WTC11 (cell line): ENCODE data around the gene STRA6. TPM values are rescaled to one million over a fixed set of nuclear protein-coding genes. Genes with fewer than 3 reads are reported as not detected.

Source experiments
- ATAC-seq: fragments of 200-7000 bp; cut with Tn5 transposase; 2 replicates; pipeline ENCODE4 v1.10.0; 2021; ENCODE audit warnings: mild to moderate bottlenecking, moderate library complexity
- CTCF ChIA-PET: fragments of 300-600 bp; sonication (Branson Sonifier 250); formaldehyde crosslinking; loops from one replicate; lab custom pipeline; 2021; ENCODE audit warnings: antibody characterized with exemption; lab: Charles Lee
- POLR2A ChIA-PET: fragments of 350-600 bp; sonication (Branson Sonifier 250); formaldehyde crosslinking; loops from one replicate; lab custom pipeline; 2021; ENCODE audit warnings: antibody characterized with exemption; lab: Charles Lee
- DNase-seq: peaks from one replicate; pipeline ENCODE4 v3.0.0; 2021; ENCODE audit warnings: low spot score
- H3K27ac Mint-ChIP-seq: 2 replicates; pipeline ENCODE4 v1.8.0; 2021; ENCODE audit warnings: mixed read lengths
- H3K27me3 Mint-ChIP-seq: 2 replicates; pipeline ENCODE4 v1.8.0; 2021; ENCODE audit warnings: low read depth, mild to moderate bottlenecking, moderate library complexity, mixed read lengths
- H3K36me3 Mint-ChIP-seq: 2 replicates; pipeline ENCODE4 v1.8.0; 2021; ENCODE audit warnings: mixed read lengths
- H3K4me1 Mint-ChIP-seq: 2 replicates; pipeline ENCODE4 v1.8.0; 2022; ENCODE audit warnings: mixed read lengths
- H3K4me3 Mint-ChIP-seq: 2 replicates; pipeline ENCODE4 v1.8.0; 2021; ENCODE audit warnings: mild to moderate bottlenecking, moderate library complexity, mixed read lengths
- H3K9me3 Mint-ChIP-seq: 2 replicates; pipeline ENCODE4 v1.8.0; 2021; ENCODE audit warnings: mixed read lengths
- CBFB ChIP-seq: sonication (generic); formaldehyde crosslinking; IDR thresholded peaks from 2 replicates; pipeline ENCODE4 v1.8.1; 2022; ENCODE audit warnings: mild to moderate bottlenecking, low read depth, missing genetic modification reagents
- CREM ChIP-seq: sonication (generic); formaldehyde crosslinking; IDR thresholded peaks from 2 replicates; pipeline ENCODE4 v1.8.1; 2022; ENCODE audit warnings: mild to moderate bottlenecking, missing genetic modification reagents, moderate library complexity
- SMAD3 ChIP-seq: sonication (generic); formaldehyde crosslinking; IDR thresholded peaks from 2 replicates; pipeline ENCODE4 v1.8.0; 2022; ENCODE audit warnings: missing genetic modification reagents, mild to moderate bottlenecking, borderline replicate concordance
- ZNF138 ChIP-seq: sonication (generic); formaldehyde crosslinking; conservative IDR thresholded peaks from 2 replicates; pipeline ENCODE4 v1.8.1; 2022; ENCODE audit warnings: mild to moderate bottlenecking, moderate library complexity, missing genetic modification reagents
- ZNF219 ChIP-seq: sonication (generic); formaldehyde crosslinking; IDR thresholded peaks from 2 replicates; pipeline ENCODE4 v1.8.0; 2023; ENCODE audit warnings: missing genetic modification reagents, mild to moderate bottlenecking, borderline replicate concordance
- total RNA-seq: library from RNA; stranded (reverse); gene quantifications from 3 replicates; pipeline ENCODE4 v1.2.3, GENCODE V29; 2021
- TF ChIP-seq, protein P1 (sequence below): sonication (generic); formaldehyde crosslinking; IDR thresholded peaks from 2 replicates; pipeline ENCODE4 v1.8.0; 2023; ENCODE audit warnings: missing genetic modification reagents
- TF ChIP-seq, protein P2 (sequence below): fragments of 250-450 bp; sonication (Bioruptor Pico); IDR thresholded peaks from 2 replicates; pipeline ENCODE4 v1.9.0; 2021; ENCODE audit warnings: mild to moderate bottlenecking
- TF ChIP-seq, protein P3 (sequence below): fragments of 250-450 bp; sonication (Bioruptor Pico); IDR thresholded peaks from 2 replicates; pipeline ENCODE4 v1.9.0; 2021; ENCODE audit warnings: mild to moderate bottlenecking, borderline replicate concordance
- TF ChIP-seq, protein P4 (sequence below): fragments of 250-450 bp; sonication (Bioruptor Pico); IDR thresholded peaks from 2 replicates; pipeline ENCODE4 v2.1.2; 2022; ENCODE audit warnings: mild to moderate bottlenecking, moderate library complexity
- TF ChIP-seq, protein P5 (sequence below): sonication (generic); formaldehyde crosslinking; IDR thresholded peaks from 2 replicates; pipeline ENCODE4 v1.8.0; 2022; ENCODE audit warnings: mild to moderate bottlenecking, missing genetic modification reagents
- TF ChIP-seq, protein P6 (sequence below): sonication (generic); formaldehyde crosslinking; IDR thresholded peaks from 2 replicates; pipeline ENCODE4 v1.8.1; 2023; ENCODE audit warnings: mild to moderate bottlenecking, missing genetic modification reagents, moderate library complexity
- TF ChIP-seq, protein P7 (sequence below): fragments of 250-450 bp; sonication (Bioruptor Pico); IDR thresholded peaks from 2 replicates; pipeline ENCODE4 v1.9.0; 2021; ENCODE audit warnings: moderate library complexity, mild to moderate bottlenecking, inconsistent platforms, borderline replicate concordance

STRA6 gene
- total RNA-seq, 1 experiment from 2014 or later, result 23.2 TPM

DNA sequence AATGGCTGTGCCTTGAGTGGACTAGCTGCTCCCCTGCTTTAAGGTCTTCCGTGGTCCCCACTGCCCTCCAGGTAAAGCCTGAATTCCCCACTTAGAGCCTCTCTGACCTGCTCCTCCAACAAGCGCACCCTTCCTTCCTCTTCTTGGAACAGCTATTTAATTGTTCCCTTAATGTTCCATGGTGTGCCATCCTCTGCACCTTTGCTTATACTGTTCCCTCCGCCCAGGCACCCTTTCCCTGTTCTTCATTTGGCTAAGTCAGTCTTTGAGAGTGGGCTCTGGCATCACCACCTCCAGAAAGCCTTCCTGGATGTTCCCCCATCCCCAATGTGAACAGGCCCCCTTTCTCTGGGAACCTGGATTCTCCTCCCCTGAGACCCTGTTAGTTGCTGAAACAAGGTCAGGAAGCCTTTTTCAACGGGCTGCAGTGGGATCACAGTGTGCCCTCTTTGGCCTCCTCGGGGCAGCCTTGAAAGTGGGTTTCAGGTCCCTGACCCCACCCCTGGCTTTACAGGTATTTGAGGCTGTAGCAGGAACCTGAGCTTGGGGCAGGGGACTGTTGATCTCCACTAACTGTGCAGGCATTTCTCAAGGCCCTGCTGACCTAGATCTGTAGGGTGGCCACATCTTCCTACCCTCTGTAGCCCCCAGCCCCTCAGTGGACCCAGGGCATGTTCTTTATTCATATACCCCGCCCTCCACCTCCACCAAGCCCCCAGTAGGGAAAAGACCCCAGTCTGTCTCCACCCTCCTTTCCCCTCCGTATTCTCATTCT lies 24.1 kb downstream of the STRA6 start (continued):
- TF ChIP-seq, protein P1, sequence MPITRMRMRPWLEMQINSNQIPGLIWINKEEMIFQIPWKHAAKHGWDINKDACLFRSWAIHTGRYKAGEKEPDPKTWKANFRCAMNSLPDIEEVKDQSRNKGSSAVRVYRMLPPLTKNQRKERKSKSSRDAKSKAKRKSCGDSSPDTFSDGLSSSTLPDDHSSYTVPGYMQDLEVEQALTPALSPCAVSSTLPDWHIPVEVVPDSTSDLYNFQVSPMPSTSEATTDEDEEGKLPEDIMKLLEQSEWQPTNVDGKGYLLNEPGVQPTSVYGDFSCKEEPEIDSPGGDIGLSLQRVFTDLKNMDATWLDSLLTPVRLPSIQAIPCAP (CRISPR knock-in tag), result no peak
- TF ChIP-seq, protein P2, sequence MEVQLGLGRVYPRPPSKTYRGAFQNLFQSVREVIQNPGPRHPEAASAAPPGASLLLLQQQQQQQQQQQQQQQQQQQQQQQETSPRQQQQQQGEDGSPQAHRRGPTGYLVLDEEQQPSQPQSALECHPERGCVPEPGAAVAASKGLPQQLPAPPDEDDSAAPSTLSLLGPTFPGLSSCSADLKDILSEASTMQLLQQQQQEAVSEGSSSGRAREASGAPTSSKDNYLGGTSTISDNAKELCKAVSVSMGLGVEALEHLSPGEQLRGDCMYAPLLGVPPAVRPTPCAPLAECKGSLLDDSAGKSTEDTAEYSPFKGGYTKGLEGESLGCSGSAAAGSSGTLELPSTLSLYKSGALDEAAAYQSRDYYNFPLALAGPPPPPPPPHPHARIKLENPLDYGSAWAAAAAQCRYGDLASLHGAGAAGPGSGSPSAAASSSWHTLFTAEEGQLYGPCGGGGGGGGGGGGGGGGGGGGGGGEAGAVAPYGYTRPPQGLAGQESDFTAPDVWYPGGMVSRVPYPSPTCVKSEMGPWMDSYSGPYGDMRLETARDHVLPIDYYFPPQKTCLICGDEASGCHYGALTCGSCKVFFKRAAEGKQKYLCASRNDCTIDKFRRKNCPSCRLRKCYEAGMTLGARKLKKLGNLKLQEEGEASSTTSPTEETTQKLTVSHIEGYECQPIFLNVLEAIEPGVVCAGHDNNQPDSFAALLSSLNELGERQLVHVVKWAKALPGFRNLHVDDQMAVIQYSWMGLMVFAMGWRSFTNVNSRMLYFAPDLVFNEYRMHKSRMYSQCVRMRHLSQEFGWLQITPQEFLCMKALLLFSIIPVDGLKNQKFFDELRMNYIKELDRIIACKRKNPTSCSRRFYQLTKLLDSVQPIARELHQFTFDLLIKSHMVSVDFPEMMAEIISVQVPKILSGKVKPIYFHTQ (CRISPR knock-in tag), result no peak
- TF ChIP-seq ZNF219 (CRISPR knock-in tag), result no peak
- TF ChIP-seq, all 79 proteins: peak for 0

DNA sequence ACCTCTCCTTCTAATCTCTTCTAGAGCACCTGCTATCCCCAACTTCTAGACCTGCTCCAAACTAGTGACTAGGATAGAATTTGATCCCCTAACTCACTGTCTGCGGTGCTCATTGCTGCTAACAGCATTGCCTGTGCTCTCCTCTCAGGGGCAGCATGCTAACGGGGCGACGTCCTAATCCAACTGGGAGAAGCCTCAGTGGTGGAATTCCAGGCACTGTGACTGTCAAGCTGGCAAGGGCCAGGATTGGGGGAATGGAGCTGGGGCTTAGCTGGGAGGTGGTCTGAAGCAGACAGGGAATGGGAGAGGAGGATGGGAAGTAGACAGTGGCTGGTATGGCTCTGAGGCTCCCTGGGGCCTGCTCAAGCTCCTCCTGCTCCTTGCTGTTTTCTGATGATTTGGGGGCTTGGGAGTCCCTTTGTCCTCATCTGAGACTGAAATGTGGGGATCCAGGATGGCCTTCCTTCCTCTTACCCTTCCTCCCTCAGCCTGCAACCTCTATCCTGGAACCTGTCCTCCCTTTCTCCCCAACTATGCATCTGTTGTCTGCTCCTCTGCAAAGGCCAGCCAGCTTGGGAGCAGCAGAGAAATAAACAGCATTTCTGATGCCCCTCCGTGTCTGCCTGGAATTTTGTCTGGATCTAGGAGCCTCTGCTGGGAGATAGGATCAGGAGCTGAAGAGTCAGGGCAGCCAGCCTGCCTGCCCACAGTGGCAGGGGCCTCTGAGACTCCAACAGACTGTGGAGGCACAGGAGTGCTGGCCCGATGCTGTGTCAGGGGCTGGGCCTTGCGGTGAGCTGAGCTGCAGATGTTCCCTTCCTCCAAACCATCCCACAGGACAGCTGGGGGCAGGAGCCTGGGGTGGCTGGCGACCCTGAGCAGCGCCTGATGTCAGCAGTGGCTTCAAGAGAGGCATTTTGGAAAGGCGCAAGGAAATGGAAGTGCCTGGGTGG lies 26.0 kb downstream of the STRA6 start:
- peak; percentile 41 for DNase-seq
- Mint-ChIP-seq H3K9me3 (no peaks in the 10 kb centered on the region), H3K27me3 (peaks cover 3% of the 10 kb centered on the region; the same call in 1 of the 2 replicates), H3K4me3 (no peak overlapping the region), H3K36me3 (peaks cover 5% of the 10 kb centered on the region; the same call in 1 of the 2 replicates), H3K4me1 (peaks cover 55% of the 10 kb centered on the region), H3K27ac (peak overlapping the region; percentile 52; the same call in 1 of the 2 replicates)
- ChIA-PET CTCF (interaction anchor here (0.6 to 2.3 kb wide), 11 partner anchors 26 to 212 kb away, joined by 3 to 12 read pairs (median 5); partner anchors contain the start of gene STRA6), POLR2A (interaction anchor here (1.1 kb wide), 1 partner anchor 44 kb away, joined by 3 read pairs; no protein-coding TSS in a partner anchor)
- peak; percentile 46 for ATAC-seq
- TF ChIP-seq ZNF138 (CRISPR knock-in tag) (0 out of 2 replicates have a peak, but pooled peaks have one; percentile 24), SMAD3 (CRISPR knock-in tag) (no peak)

DNA sequence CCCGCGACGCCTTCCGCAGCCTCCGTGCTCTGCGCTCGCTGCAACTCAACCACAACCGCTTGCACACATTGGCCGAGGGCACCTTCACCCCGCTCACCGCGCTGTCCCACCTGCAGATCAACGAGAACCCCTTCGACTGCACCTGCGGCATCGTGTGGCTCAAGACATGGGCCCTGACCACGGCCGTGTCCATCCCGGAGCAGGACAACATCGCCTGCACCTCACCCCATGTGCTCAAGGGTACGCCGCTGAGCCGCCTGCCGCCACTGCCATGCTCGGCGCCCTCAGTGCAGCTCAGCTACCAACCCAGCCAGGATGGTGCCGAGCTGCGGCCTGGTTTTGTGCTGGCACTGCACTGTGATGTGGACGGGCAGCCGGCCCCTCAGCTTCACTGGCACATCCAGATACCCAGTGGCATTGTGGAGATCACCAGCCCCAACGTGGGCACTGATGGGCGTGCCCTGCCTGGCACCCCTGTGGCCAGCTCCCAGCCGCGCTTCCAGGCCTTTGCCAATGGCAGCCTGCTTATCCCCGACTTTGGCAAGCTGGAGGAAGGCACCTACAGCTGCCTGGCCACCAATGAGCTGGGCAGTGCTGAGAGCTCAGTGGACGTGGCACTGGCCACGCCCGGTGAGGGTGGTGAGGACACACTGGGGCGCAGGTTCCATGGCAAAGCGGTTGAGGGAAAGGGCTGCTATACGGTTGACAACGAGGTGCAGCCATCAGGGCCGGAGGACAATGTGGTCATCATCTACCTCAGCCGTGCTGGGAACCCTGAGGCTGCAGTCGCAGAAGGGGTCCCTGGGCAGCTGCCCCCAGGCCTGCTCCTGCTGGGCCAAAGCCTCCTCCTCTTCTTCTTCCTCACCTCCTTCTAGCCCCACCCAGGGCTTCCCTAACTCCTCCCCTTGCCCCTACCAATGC lies 27.1 kb downstream of the STRA6 start:
- ChIA-PET POLR2A (interaction anchor here (1.1 to 1.2 kb wide), 2 partner anchors 23 to 43 kb away, joined by 3 read pairs; no protein-coding TSS in a partner anchor), CTCF (interaction anchor here (0.7 to 3.8 kb wide), 12 partner anchors 27 to 210 kb away, joined by 3 to 21 read pairs (median 5); partner anchors contain the start of gene STRA6)
- Mint-ChIP-seq H3K27ac (peak overlapping the region; percentile 52; the same call in 1 of the 2 replicates), H3K27me3 (peaks cover 3% of the 10 kb centered on the region; the same call in 1 of the 2 replicates), H3K4me1 (peaks cover 55% of the 10 kb centered on the region), H3K9me3 (no peaks in the 10 kb centered on the region), H3K4me3 (no peak overlapping the region), H3K36me3 (peaks cover 3% of the 10 kb centered on the region; the same call in 1 of the 2 replicates)
- ATAC-seq, result no peak
- peak; percentile 11 for DNase-seq
- TF ChIP-seq CREM (CRISPR knock-in tag) (no peak), CBFB (CRISPR knock-in tag) (no peak)
- TF ChIP-seq, protein P3, sequence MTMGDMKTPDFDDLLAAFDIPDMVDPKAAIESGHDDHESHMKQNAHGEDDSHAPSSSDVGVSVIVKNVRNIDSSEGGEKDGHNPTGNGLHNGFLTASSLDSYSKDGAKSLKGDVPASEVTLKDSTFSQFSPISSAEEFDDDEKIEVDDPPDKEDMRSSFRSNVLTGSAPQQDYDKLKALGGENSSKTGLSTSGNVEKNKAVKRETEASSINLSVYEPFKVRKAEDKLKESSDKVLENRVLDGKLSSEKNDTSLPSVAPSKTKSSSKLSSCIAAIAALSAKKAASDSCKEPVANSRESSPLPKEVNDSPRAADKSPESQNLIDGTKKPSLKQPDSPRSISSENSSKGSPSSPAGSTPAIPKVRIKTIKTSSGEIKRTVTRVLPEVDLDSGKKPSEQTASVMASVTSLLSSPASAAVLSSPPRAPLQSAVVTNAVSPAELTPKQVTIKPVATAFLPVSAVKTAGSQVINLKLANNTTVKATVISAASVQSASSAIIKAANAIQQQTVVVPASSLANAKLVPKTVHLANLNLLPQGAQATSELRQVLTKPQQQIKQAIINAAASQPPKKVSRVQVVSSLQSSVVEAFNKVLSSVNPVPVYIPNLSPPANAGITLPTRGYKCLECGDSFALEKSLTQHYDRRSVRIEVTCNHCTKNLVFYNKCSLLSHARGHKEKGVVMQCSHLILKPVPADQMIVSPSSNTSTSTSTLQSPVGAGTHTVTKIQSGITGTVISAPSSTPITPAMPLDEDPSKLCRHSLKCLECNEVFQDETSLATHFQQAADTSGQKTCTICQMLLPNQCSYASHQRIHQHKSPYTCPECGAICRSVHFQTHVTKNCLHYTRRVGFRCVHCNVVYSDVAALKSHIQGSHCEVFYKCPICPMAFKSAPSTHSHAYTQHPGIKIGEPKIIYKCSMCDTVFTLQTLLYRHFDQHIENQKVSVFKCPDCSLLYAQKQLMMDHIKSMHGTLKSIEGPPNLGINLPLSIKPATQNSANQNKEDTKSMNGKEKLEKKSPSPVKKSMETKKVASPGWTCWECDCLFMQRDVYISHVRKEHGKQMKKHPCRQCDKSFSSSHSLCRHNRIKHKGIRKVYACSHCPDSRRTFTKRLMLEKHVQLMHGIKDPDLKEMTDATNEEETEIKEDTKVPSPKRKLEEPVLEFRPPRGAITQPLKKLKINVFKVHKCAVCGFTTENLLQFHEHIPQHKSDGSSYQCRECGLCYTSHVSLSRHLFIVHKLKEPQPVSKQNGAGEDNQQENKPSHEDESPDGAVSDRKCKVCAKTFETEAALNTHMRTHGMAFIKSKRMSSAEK, result no peak
- TF ChIP-seq, protein P4, sequence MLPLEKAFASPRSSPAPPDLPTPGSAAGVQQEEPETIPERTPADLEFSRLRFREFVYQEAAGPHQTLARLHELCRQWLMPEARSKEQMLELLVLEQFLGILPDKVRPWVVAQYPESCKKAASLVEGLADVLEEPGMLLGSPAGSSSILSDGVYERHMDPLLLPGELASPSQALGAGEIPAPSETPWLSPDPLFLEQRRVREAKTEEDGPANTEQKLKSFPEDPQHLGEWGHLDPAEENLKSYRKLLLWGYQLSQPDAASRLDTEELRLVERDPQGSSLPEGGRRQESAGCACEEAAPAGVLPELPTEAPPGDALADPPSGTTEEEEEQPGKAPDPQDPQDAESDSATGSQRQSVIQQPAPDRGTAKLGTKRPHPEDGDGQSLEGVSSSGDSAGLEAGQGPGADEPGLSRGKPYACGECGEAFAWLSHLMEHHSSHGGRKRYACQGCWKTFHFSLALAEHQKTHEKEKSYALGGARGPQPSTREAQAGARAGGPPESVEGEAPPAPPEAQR (CRISPR knock-in tag), result no peak
- TF ChIP-seq, protein P5, sequence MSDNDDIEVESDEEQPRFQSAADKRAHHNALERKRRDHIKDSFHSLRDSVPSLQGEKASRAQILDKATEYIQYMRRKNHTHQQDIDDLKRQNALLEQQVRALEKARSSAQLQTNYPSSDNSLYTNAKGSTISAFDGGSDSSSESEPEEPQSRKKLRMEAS, result no peak
- TF ChIP-seq, protein P6, sequence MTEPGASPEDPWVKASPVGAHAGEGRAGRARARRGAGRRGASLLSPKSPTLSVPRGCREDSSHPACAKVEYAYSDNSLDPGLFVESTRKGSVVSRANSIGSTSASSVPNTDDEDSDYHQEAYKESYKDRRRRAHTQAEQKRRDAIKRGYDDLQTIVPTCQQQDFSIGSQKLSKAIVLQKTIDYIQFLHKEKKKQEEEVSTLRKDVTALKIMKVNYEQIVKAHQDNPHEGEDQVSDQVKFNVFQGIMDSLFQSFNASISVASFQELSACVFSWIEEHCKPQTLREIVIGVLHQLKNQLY (CRISPR knock-in tag), result no peak
- TF ChIP-seq, protein P7, sequence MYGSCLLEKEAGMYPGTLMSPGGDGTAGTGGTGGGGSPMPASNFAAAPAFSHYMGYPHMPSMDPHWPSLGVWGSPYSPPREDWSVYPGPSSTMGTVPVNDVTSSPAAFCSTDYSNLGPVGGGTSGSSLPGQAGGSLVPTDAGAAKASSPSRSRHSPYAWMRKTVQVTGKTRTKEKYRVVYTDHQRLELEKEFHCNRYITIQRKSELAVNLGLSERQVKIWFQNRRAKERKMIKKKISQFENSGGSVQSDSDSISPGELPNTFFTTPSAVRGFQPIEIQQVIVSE, result no peak
- TF ChIP-seq, protein P1 (CRISPR knock-in tag), result no peak
